ENCODE results near the gene C17orf114.

C17orf114 gene

DNA sequence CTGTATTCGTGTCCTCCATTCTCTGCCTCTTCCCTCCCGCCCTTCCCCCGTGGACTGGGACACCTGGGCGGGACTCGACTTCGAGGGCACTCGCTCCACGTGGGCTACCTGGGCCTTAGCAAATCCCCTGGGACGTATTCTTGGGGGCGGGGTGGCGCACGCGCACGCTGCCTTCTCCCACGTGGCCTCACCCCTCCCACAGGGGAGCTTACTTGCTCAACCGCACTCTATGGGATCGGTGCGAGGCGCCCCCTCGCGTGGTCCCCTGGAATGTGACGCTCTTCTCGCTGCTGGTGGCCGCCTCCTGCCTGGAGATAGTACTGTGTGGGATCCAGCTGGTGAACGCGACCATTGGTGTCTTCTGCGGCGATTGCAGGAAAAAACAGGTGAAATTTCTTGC is 19.5 kb downstream of the C17orf114 start:
- no peak for DNase-seq (ENCODE audit: low read depth)
- in situ Hi-C loops (cut with HindIII; ENCODE audit: low sequenced_read_pairs): no loop called here
- no peak overlapping the region for H3K4me3 ChIP-seq (ENCODE audit: low read depth, low read length)
- TF ChIP-seq, protein P1, sequence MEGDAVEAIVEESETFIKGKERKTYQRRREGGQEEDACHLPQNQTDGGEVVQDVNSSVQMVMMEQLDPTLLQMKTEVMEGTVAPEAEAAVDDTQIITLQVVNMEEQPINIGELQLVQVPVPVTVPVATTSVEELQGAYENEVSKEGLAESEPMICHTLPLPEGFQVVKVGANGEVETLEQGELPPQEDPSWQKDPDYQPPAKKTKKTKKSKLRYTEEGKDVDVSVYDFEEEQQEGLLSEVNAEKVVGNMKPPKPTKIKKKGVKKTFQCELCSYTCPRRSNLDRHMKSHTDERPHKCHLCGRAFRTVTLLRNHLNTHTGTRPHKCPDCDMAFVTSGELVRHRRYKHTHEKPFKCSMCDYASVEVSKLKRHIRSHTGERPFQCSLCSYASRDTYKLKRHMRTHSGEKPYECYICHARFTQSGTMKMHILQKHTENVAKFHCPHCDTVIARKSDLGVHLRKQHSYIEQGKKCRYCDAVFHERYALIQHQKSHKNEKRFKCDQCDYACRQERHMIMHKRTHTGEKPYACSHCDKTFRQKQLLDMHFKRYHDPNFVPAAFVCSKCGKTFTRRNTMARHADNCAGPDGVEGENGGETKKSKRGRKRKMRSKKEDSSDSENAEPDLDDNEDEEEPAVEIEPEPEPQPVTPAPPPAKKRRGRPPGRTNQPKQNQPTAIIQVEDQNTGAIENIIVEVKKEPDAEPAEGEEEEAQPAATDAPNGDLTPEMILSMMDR (IDR thresholded peaks at IDR 0.05; ENCODE audit: low read depth, low read length, missing control alignments): no peak

DNA sequence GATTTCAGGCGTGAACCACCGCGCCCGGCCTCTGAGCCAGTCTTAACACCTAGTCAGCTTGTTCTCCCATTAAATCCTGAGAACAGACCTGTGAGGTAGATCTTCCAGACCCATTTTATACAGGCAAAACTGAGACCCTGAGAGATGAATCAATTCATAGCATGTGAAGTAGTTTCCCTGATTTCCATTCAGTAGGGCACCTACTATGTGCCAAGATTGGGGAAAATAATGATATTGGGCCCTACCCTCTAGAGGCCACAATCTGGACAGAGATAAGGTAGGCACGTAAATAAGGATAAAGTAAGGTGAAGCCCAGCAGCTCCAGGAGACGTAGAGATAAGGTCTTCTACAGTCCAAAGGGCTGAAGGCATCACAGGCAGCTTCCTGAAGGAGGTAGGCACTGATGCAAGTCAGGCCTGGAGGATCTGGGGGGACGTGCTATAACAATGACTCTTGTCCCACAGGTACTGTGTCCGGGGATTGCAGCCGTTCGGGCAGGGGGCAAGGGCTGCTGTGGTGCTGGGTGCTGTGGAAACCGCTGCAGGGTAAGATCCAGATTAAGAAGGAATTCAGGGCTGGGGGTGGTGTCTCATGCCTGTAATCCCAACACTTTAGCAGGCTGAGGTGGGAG is 21.7 kb downstream of the C17orf114 start:
- no peak for DNase-seq (ENCODE audit: low read depth)
- no peak overlapping the region for H3K4me3 ChIP-seq (ENCODE audit: low read depth, low read length)
- TF ChIP-seq, protein P1 (IDR thresholded peaks at IDR 0.05; ENCODE audit: low read depth, low read length, missing control alignments): no peak
- in situ Hi-C loops (cut with HindIII; ENCODE audit: low sequenced_read_pairs): no loop called here

DNA sequence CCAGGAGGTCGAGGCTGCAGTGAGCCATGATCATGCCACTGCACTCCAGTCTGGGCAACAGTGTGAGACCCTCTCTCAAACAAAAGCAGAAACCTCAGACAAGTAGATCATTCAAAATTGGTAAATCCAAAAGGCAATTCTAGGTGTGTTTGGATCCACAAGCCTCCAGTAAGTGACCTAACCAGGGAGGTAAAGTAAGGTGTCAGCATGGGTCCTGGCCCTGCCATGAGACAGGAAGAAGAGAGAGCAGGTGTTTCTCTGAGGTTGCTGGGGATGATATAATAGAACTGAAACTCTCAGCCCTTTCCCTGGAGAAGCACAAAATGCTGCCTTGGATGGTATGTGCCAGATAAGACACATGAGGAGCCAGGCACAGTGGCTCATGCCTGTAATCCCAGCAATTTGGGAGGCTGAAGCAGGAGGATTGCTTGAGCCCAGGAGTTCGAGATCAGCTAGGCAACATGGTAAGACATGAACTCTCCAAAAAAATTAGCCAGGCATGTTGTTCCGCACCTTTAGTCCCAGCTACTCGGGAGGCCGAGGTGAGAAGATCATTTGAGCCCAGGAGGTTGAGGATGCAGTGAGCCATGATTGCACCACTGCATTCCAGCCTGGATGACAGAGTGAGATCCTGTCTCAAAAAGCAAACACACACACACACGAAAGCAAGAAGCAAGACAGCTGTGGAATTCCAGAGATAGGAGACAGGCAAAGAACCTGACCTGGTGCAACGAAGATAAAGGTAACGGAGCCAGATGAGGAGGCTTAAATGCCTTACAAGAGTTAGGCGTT is 24.0 kb downstream of the C17orf114 start:
- TF ChIP-seq, protein P1 (IDR thresholded peaks at IDR 0.05; ENCODE audit: low read depth, low read length, missing control alignments): no peak
- DNase-seq (ENCODE audit: low read depth): no peak
- H3K4me3 ChIP-seq (ENCODE audit: low read depth, low read length): no peak overlapping the region
- in situ Hi-C loops (cut with HindIII; ENCODE audit: low sequenced_read_pairs): no loop called here

DNA sequence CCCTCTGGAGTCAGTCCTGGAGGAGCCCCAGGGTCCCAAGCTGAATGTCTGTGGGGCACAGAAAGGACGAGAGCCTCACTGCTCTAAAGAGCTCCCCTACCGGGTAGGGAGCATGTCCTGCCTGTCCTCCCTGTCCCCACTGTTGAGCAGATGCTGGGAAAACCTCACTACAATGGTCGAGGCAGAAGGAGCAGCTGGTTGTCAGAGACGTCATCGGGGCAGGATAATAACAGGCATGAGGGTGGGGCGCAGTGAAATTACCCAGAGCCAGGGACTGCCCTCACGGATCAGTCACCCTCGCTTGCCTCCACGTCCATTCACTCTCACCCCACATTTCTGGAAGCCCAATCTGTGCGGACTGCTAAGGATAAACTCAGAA is 29.9 kb downstream of the C17orf114 start:
- TF ChIP-seq, protein P1 (IDR thresholded peaks at IDR 0.05; ENCODE audit: low read depth, low read length, missing control alignments): no peak
- H3K4me3 ChIP-seq (ENCODE audit: low read depth, low read length): no peak overlapping the region
- no peak for DNase-seq (ENCODE audit: low read depth)
- in situ Hi-C loops (cut with HindIII; ENCODE audit: low sequenced_read_pairs): no loop called here

DNA sequence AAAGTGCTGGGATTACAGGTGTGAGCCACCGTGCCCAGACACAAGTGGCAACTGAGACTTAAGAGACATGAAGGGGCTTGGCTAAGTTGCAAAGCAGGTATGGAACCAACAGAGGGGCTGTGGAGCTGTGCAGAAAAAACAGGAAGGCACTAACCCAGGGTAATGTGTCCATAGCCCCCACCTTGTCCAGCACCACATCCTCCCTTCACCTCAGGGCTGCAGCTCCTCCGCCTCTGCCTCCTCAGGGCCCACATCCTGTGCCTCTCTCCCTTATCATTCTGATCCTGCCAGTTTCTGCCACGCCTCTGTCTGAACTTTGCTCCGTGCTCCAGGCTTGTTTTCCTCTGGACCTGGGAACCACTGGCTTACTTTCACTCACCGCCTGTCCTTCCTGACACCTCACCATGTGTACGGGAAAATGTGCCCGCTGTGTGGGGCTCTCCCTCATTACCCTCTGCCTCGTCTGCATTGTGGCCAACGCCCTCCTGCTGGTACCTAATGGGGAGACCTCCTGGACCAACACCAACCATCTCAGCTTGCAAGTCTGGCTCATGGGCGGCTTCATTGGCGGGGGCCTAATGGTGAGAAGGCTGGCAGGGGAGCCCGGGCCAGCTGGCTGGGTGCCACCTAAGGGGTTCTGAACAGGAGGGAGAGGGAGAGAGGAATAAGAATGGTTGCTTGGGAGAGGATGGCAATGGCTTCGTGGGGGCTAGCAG is 30.5 kb downstream of the C17orf114 start, which contains the start of gene TM4SF5:
Gene TM4SF5 (plus strand): TSS at position 368 of the 716 bp plus-strand sequence. CDS start 37 bp downstream, at position 405.
- TF ChIP-seq, protein P1 (IDR thresholded peaks at IDR 0.05; ENCODE audit: low read depth, low read length, missing control alignments): no peak
- DNase-seq (ENCODE audit: low read depth): no peak
- H3K4me3 ChIP-seq (ENCODE audit: low read depth, low read length): no peak within 1 kb of the TSS
- in situ Hi-C loops (cut with HindIII; ENCODE audit: low sequenced_read_pairs): no loop called here

DNA sequence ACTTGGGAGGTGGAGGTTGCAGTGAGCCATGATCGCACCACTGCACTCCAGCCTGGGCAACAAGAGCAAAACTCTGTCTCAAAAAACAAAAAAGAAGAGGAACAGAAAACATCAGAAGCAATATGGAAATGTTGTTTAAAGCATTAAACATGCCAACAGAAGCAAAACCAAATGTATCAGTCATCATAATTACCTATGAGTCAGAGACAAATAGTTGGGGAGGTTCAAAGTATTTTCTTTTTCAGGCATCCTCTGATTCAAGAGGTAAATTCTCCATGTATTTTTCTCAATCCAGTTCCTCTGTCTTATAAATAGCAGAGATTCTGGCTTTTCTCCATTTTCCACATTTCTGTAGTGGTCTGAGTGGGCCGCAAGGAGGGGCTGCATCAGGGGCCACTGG is 32.5 kb downstream of the C17orf114 start:
- in situ Hi-C loops (cut with HindIII; ENCODE audit: low sequenced_read_pairs): no loop called here
- no peak for DNase-seq (ENCODE audit: low read depth)
- TF ChIP-seq, protein P1 (IDR thresholded peaks at IDR 0.05; ENCODE audit: low read depth, low read length, missing control alignments): no peak
- H3K4me3 ChIP-seq (ENCODE audit: low read depth, low read length): no peak overlapping the region
